HEK293 (cell line): ENCODE measurements around the gene PADI3.

ENCODE experiments used
- CTCF ChIA-PET: fragments of 350-600 bp; formaldehyde crosslinking; extraction: SDS; loops from one replicate; lab custom pipeline; 2021; ENCODE audit warnings: antibody characterized with exemption; lab: Yijun Ruan, JAX
- POLR2A ChIA-PET: fragments of 300-600 bp; formaldehyde crosslinking; extraction: SDS; loops from one replicate; lab custom pipeline; 2020; ENCODE audit warnings: antibody characterized with exemption, inconsistent platforms; lab: Yijun Ruan, JAX
- H3K27ac ChIP-seq: fragments of 200-500 bp; sonication (Bioruptor generic); 2 replicates; pipeline ENCODE4 v1.5.1; 2014; ENCODE audit warnings: low read depth, low read length, control low read depth, inconsistent platforms; ENCODE audit errors: extremely low read depth
- H3K36me3 ChIP-seq, 2 experiments: fragments of 200-500 bp in 1 of 2; sonication (Bioruptor generic) in 1 of 2; 1 replicate in 1 of 2; 2 replicates in 1 of 2; pipeline ENCODE4 v1.5.1; 2014 to 2017; ENCODE audit warnings: inconsistent platforms in 2 of 2, low read length in 2 of 2; ENCODE audit not compliant: control insufficient read depth in 2 of 2, insufficient read depth in 1 of 2
- H3K4me1 ChIP-seq: fragments of 200-500 bp; sonication (Bioruptor generic); 2 replicates; pipeline ENCODE4 v1.5.1; 2014; ENCODE audit warnings: mild to moderate bottlenecking, low read length, inconsistent platforms; ENCODE audit not compliant: control insufficient read depth, insufficient read depth
- H3K4me3 ChIP-seq: 2 replicates; pipeline ENCODE4 v1.5.1; 2011; ENCODE audit warnings: low read depth, mild to moderate bottlenecking, control low read depth, low read length, moderate library complexity
- H3K9me3 ChIP-seq: fragments of 200-500 bp; sonication (Bioruptor generic); 2 replicates; pipeline ENCODE4 v1.5.1; 2014; ENCODE audit warnings: low read depth, low read length, inconsistent platforms; ENCODE audit not compliant: control insufficient read depth, insufficient read depth
- ATF2 ChIP-seq: fragments of 450-650 bp; formaldehyde crosslinking; IDR thresholded peaks from 2 replicates; pipeline ENCODE4 v1.5.1; 2016; ENCODE audit warnings: missing biosample characterization, missing genetic modification characterization, low read depth
- HOXA7 ChIP-seq: sonication (generic); formaldehyde crosslinking; IDR thresholded peaks from 2 replicates; pipeline ENCODE4 v1.8.1; 2022; ENCODE audit warnings: missing genetic modification reagents, borderline replicate concordance
- MZF1 ChIP-seq: fragments of 450-650 bp; formaldehyde crosslinking; IDR thresholded peaks from 2 replicates; pipeline ENCODE4 v1.5.1; 2017; ENCODE audit warnings: missing biosample characterization, missing genetic modification characterization, borderline replicate concordance
- REPIN1 ChIP-seq: fragments of 450-650 bp; formaldehyde crosslinking; IDR thresholded peaks from 2 replicates; pipeline ENCODE4 v1.5.1; 2017; ENCODE audit warnings: missing biosample characterization, missing genetic modification characterization, low read depth
- TSHZ1 ChIP-seq: fragments of 450-650 bp; formaldehyde crosslinking; IDR thresholded peaks from 2 replicates; pipeline ENCODE4 v1.5.1; 2016; ENCODE audit warnings: missing biosample characterization, missing genetic modification characterization, borderline replicate concordance
- ZBTB44 ChIP-seq: fragments of 450-650 bp; IDR thresholded peaks from 2 replicates; pipeline ENCODE4 v1.5.1; 2018; ENCODE audit warnings: missing biosample characterization, mild to moderate bottlenecking, missing genetic modification characterization
- ZFP3 ChIP-seq: fragments of 450-650 bp; formaldehyde crosslinking; IDR thresholded peaks from 2 replicates; pipeline ENCODE4 v1.5.1; 2016; ENCODE audit warnings: low read depth, missing biosample characterization, missing genetic modification characterization
- ZIC2 ChIP-seq: fragments of 450-650 bp; formaldehyde crosslinking; IDR thresholded peaks from 2 replicates; pipeline ENCODE4 v1.5.1; 2016; ENCODE audit warnings: missing biosample characterization, missing genetic modification characterization
- ZNF10 ChIP-seq: fragments of 450-650 bp; formaldehyde crosslinking; IDR thresholded peaks from 2 replicates; pipeline ENCODE4 v1.5.1; 2017; ENCODE audit warnings: missing biosample characterization, missing genetic modification characterization
- ZNF138 ChIP-seq: fragments of 450-650 bp; formaldehyde crosslinking; IDR thresholded peaks from 2 replicates; pipeline ENCODE4 v1.5.1; 2016; ENCODE audit warnings: missing biosample characterization, missing genetic modification characterization, borderline replicate concordance
- ZNF274 ChIP-seq, 2 experiments: fragments of 200-500 bp in 1 of 2; fragments of 450-650 bp in 1 of 2; sonication (Bioruptor generic) in 1 of 2; formaldehyde crosslinking in 1 of 2; IDR thresholded peaks; 2 replicates each; pipeline versions ENCODE4 v1.5.1 to v1.6.1; 2014 to 2016; ENCODE audit warnings: borderline replicate concordance in 1 of 2, inconsistent platforms in 1 of 2, low read length in 1 of 2, missing biosample characterization in 1 of 2, missing genetic modification characterization in 1 of 2
- ZNF302 ChIP-seq: fragments of 450-650 bp; formaldehyde crosslinking; IDR thresholded peaks from 2 replicates; pipeline ENCODE4 v1.5.1; 2016; ENCODE audit warnings: missing biosample characterization, missing genetic modification characterization, low read depth
- ZNF366 ChIP-seq: fragments of 450-650 bp; formaldehyde crosslinking; conservative IDR thresholded peaks from 2 replicates; pipeline ENCODE4 v1.5.1; 2016; ENCODE audit warnings: missing biosample characterization, missing genetic modification characterization
- ZNF37A ChIP-seq: fragments of 450-650 bp; IDR thresholded peaks from 2 replicates; pipeline ENCODE4 v1.5.1; 2018; ENCODE audit warnings: missing biosample characterization, missing genetic modification characterization
- ZNF514 ChIP-seq: fragments of 450-650 bp; formaldehyde crosslinking; IDR thresholded peaks from 2 replicates; pipeline ENCODE4 v1.5.1; 2016; ENCODE audit warnings: missing biosample characterization, missing genetic modification characterization
- ZNF561 ChIP-seq: fragments of 450-650 bp; IDR thresholded peaks from 2 replicates; pipeline ENCODE4 v1.5.1; 2018; ENCODE audit warnings: missing biosample characterization, missing genetic modification characterization, borderline replicate concordance
- ZNF621 ChIP-seq: fragments of 450-650 bp; formaldehyde crosslinking; IDR thresholded peaks from 2 replicates; pipeline ENCODE4 v1.5.1; 2017; ENCODE audit warnings: missing biosample characterization, missing genetic modification characterization
- ZNF707 ChIP-seq: fragments of 450-650 bp; formaldehyde crosslinking; IDR thresholded peaks from 2 replicates; pipeline ENCODE4 v1.5.1; 2016; ENCODE audit warnings: missing biosample characterization, missing genetic modification characterization
- ZSCAN4 ChIP-seq: fragments of 450-650 bp; formaldehyde crosslinking; IDR thresholded peaks from 2 replicates; pipeline ENCODE4 v1.5.1; 2017; ENCODE audit warnings: missing biosample characterization, missing genetic modification characterization
- TF ChIP-seq, protein P1 (sequence below): fragments of 450-650 bp; formaldehyde crosslinking; IDR thresholded peaks from 2 replicates; pipeline ENCODE4 v1.5.1; 2016; ENCODE audit warnings: missing biosample characterization, missing genetic modification characterization
- TF ChIP-seq, protein P2 (sequence below): fragments of 450-650 bp; formaldehyde crosslinking; IDR thresholded peaks from 2 replicates; pipeline ENCODE4 v1.5.1; 2017; ENCODE audit warnings: missing biosample characterization, missing genetic modification characterization

Gene PADI3

GRCh38 chr1:17304151-17304825 is 55.4 kb downstream of the PADI3 start (continued):
- TF ChIP-seq TSHZ1 (tag by site-specific recombination): no peak
- TF ChIP-seq, protein P1, sequence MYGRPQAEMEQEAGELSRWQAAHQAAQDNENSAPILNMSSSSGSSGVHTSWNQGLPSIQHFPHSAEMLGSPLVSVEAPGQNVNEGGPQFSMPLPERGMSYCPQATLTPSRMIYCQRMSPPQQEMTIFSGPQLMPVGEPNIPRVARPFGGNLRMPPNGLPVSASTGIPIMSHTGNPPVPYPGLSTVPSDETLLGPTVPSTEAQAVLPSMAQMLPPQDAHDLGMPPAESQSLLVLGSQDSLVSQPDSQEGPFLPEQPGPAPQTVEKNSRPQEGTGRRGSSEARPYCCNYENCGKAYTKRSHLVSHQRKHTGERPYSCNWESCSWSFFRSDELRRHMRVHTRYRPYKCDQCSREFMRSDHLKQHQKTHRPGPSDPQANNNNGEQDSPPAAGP: no peak
- TF ChIP-seq ATF2 (tag by site-specific recombination): peak; percentile 68
- no peak for TF ChIP-seq ZNF37A (tag by site-specific recombination)

DNA sequence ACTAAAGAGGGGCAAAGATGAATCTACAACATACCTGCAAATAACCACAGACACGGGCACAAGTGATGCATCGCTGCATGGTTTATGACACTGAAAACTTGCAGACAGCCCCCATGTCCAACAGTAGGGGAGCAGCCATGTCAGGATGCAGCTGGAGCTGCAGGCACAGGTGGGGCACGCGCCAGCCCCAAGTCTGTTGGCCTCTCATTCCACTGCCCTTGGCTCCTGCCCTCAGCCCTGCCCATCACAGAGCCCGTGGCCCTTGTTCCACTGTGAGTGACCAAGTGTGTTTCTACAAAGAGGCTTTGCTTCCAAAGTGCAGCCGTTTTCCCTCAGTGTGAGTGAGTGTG is 55.9 kb downstream of the PADI3 start:
- ChIA-PET CTCF (interaction anchor here (1.0 to 2.8 kb wide), 2 partner anchors 10 to 31 kb away, joined by 5 to 8 read pairs; no protein-coding TSS in a partner anchor), POLR2A (no interaction called here)
- H3K9me3 ChIP-seq: no peaks in the 10 kb centered on the region
- H3K36me3 ChIP-seq: no peaks in the 10 kb centered on the region
- no peaks in the 10 kb centered on the region for H3K4me1 ChIP-seq
- H3K27ac ChIP-seq: no peak overlapping the region
- no peak overlapping the region for H3K4me3 ChIP-seq
- no peak for TF ChIP-seq ZIC2 (tag by site-specific recombination)
- TF ChIP-seq ZSCAN4 (tag by site-specific recombination): peak; percentile 44
- TF ChIP-seq, protein P2, sequence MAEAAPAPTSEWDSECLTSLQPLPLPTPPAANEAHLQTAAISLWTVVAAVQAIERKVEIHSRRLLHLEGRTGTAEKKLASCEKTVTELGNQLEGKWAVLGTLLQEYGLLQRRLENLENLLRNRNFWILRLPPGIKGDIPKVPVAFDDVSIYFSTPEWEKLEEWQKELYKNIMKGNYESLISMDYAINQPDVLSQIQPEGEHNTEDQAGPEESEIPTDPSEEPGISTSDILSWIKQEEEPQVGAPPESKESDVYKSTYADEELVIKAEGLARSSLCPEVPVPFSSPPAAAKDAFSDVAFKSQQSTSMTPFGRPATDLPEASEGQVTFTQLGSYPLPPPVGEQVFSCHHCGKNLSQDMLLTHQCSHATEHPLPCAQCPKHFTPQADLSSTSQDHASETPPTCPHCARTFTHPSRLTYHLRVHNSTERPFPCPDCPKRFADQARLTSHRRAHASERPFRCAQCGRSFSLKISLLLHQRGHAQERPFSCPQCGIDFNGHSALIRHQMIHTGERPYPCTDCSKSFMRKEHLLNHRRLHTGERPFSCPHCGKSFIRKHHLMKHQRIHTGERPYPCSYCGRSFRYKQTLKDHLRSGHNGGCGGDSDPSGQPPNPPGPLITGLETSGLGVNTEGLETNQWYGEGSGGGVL (tag by site-specific recombination): no peak
- no peak for TF ChIP-seq ZNF302 (tag by site-specific recombination)
- no peak for TF ChIP-seq HOXA7 (CRISPR knock-in tag)
- no peak for TF ChIP-seq ZNF10 (tag by site-specific recombination)
- TF ChIP-seq ZBTB44 (tag by site-specific recombination): 0 out of 2 replicates have a peak, but pooled peaks have one; percentile 16
- no peak for TF ChIP-seq ZNF274 (IDR thresholded peaks at IDR 0.05; ENCODE audit: low read length)
- no peak for TF ChIP-seq ZNF274 (tag by site-specific recombination; IDR thresholded peaks at IDR 0.05; ENCODE audit: borderline replicate concordance)
- no peak for TF ChIP-seq ZNF366 (tag by site-specific recombination)
- TF ChIP-seq ZNF514 (tag by site-specific recombination): no peak
- TF ChIP-seq ZFP3: no peak
- TF ChIP-seq, protein P1: no peak
- peak; percentile 99 for TF ChIP-seq MZF1 (tag by site-specific recombination)
- TF ChIP-seq ZNF707 (tag by site-specific recombination): no peak
- TF ChIP-seq ZNF138 (tag by site-specific recombination): no peak
- TF ChIP-seq ZNF561 (tag by site-specific recombination): no peak
- TF ChIP-seq REPIN1 (tag by site-specific recombination): no peak
- no peak for TF ChIP-seq ZNF621 (tag by site-specific recombination)
